ENCODE data around the gene INPP5B. TPM values are rescaled to one million over a fixed set of nuclear protein-coding genes. Genes with fewer than 3 reads are reported as not detected.

Gene INPP5B
- total RNA-seq, 5 donors from 2014 or later (not counting 1 experiment from before 2014, with no cell fraction given) = 27.9 to 35.8 (median 30.9) TPM

DNA sequence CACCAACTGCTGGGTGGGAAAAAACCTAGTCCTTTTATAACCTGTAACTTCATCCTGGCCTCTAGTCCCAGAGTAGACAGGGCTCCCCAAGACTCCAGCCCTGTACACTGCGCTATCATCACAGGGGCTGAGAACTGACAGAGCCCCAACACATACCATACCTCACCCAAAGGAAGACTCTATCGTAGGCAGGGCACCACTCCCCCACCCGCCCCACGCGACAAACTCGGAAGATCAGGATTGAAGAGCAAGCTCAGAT lies 15.8 kb downstream of the INPP5B start:
- peak in 3 of 35 experiments; percentile 11 to 32 (median 12) for DNase-seq
- H3K36me3 Mint-ChIP-seq = peaks cover 3% of the 10 kb centered on the region
- ChIA-PET POLR2A (interaction anchor here (0.5 to 1.1 kb wide), 4 partner anchors 81 to 1808 kb away, joined by 3 to 9 read pairs (median 3); partner anchors contain the start of gene PPIE (in 1 of the 2)), CTCF (interaction anchor here in 1 of 2 donors (0.9 kb wide), 1 partner anchor 71 kb away, joined by 6 read pairs; no protein-coding TSS in a partner anchor)
- H3K27me3 Mint-ChIP-seq = no peaks in the 10 kb centered on the region
- peak; percentile 5 to 14 (median 7) for ATAC-seq (replicated peaks in 1 of 4)
- peaks cover 9 to 40% of the 10 kb centered on the region in 2 experiments for H3K4me1 ChIP-seq (ENCODE audit: control insufficient read depth in 1 of 2, extremely low read depth in 1 of 2, insufficient read depth in 2 of 2, low read length in 2 of 2)
- peak overlapping the region; percentile 56 to 87 for H3K27ac Mint-ChIP-seq
- WGBS (ENCODE audit: insufficient coverage) = 5% methylated on average over 6 of the region's 6 CpGs
- peaks cover 47 to 50% (median 50%) of the 10 kb centered on the region in 3 donors for H3K4me1 Mint-ChIP-seq
- H3K4me3 ChIP-seq (ENCODE audit: control insufficient read depth in 1 of 2, extremely low read depth in 1 of 2, low read length in 1 of 2) = peak overlapping the region; percentile 83 to 88
- H3K36me3 ChIP-seq (ENCODE audit: control insufficient read depth in 2 of 2, extremely low read depth in 1 of 2, insufficient read depth in 1 of 2, low read length in 1 of 2) = no peaks in the 10 kb centered on the region
- H3K9me3 Mint-ChIP-seq = no peaks in the 10 kb centered on the region
- H3K27ac ChIP-seq (ENCODE audit: low read length) = peak overlapping the region; percentile 47
- peak overlapping the region; percentile 93 to 97 (median 95) for H3K4me3 Mint-ChIP-seq
- no peaks in the 10 kb centered on the region for H3K27me3 ChIP-seq (replicated peaks in 1 of 2; ENCODE audit: control insufficient read depth in 2 of 2, extremely low read depth in 1 of 2, insufficient read depth in 2 of 2, low read length in 1 of 2)
- H3K9me3 ChIP-seq = no peaks in the 10 kb centered on the region

DNA sequence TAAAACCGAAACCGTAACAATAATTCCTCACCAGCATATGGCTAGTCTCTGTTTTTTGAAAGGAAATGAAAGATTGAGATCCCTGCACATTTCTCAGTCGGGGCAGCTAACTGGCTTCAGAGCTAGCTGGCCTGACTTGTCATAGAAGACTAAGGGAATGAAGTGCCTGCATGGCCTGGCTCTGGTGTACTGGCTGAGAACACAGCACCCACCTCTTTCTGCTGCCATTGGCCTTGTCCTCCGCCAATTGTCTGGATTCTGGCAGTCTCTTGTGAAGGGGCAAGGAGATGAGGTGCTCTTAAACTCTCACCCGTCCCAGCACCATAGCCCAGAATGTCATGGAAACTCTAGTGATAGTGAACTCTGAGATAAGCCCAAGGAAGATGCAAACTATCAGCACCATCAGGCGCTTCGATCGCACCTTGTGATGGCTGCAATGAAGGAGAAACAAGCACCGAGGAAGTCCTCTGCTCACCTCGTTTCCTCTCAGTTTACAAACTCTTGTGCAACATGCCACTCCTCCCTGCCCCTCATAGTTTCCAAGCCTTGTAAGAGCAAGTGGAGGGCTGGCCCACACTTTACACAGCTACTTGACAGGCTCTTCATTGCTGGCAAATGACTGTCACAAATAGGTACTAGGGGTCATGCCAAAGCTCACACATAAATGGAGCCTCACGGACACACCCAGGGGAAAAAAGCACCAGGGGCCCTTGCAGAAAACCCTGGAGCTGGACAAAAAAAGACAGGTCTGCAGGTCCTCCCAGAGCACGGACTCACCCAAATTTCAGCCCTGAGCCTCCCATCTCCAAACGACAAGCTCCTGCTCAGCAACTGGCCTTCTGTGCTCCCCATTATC lies 16.4 kb downstream of the INPP5B start:
- H3K4me1 ChIP-seq (ENCODE audit: control insufficient read depth in 1 of 2, extremely low read depth in 1 of 2, insufficient read depth in 2 of 2, low read length in 2 of 2) = peaks cover 14 to 42% of the 10 kb centered on the region in 2 experiments

DNA sequence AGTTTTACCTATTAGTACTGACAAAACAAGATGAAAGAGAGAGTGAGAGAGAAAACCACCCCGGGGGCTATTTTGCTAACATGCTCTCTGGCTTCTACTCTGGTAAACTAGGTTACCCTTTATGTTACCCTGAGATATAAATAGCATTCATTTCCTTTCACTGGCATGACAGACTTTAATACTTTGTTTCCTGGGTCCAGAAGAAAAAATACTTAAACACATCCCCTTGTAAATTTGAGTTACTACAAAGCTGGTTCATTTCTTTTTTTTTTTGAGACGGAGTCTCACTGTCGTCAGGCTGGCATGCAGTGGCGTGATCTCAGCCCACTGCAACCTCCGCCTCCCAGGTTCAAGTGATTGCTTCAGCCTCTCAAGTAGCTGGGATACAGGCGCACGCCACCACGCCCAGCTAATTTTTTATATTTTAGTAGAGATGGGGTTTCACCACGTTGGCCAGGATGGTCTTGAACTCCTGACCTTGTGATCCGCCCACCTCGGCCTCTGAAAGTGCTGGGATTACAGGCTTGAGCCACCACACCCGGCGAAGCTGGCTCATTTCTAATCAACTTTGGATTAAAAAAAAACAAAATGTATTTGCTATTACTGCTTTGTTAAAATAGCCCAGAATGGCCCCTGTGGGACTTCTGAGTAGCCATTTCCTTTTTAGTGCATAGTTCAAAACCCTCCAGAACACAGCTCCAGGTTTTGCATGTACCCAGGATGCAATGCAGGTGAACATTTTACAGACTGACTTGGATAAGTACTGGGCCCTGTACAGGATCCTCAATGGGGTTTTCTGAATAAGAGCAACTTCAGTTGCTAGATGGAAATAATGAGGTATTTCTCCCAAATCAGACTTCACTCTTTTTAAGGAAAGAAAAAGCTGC lies 20.6 kb downstream of the INPP5B start:
- Mint-ChIP-seq H3K9me3 (no peaks in the 10 kb centered on the region), H3K27me3 (no peaks in the 10 kb centered on the region), H3K36me3 (peaks cover 3% of the 10 kb centered on the region), H3K27ac (peak overlapping the region; percentile 84 to 93), H3K4me3 (peak overlapping the region in 2 of 3 donors; percentile 37 to 55), H3K4me1 (peaks cover 55 to 63% (median 62%) of the 10 kb centered on the region in 3 donors)
- CTCF ChIA-PET = no interaction called here
- no peaks in the 10 kb centered on the region for H3K9me3 ChIP-seq
- POLR2A ChIA-PET = no interaction called here
- peak; percentile 29 to 57 (median 44) for ATAC-seq (replicated peaks in 1 of 4)
- WGBS (ENCODE audit: insufficient coverage) = no CpG with 5 or more reads among the region's 13 CpGs
- H3K27ac ChIP-seq (ENCODE audit: low read length) = peak overlapping the region; percentile 54
- peaks cover 23 to 43% of the 10 kb centered on the region in 2 experiments for H3K4me1 ChIP-seq (ENCODE audit: control insufficient read depth in 1 of 2, extremely low read depth in 1 of 2, insufficient read depth in 2 of 2, low read length in 2 of 2)
- peak in 2 of 35 experiments; percentile 11 to 17 for DNase-seq
- no peak overlapping the region for H3K4me3 ChIP-seq (ENCODE audit: control insufficient read depth in 1 of 2, extremely low read depth in 1 of 2, low read length in 1 of 2)
- H3K27me3 ChIP-seq (replicated peaks in 1 of 2; ENCODE audit: control insufficient read depth in 2 of 2, extremely low read depth in 1 of 2, insufficient read depth in 2 of 2, low read length in 1 of 2) = no peaks in the 10 kb centered on the region
- H3K36me3 ChIP-seq (ENCODE audit: control insufficient read depth in 2 of 2, extremely low read depth in 1 of 2, insufficient read depth in 1 of 2, low read length in 1 of 2) = peaks cover 0 to 4% of the 10 kb centered on the region in 2 donors

More for the DNA sequence above, 16.4 kb downstream of the INPP5B start:
- H3K27me3 Mint-ChIP-seq = no peaks in the 10 kb centered on the region
- Histone ChIP-seq H3K27me3 (replicated peaks in 1 of 2; ENCODE audit: control insufficient read depth in 2 of 2, extremely low read depth in 1 of 2, insufficient read depth in 2 of 2, low read length in 1 of 2) (no peaks in the 10 kb centered on the region), H3K9me3 (no peaks in the 10 kb centered on the region), H3K27ac (ENCODE audit: low read length) (peak overlapping the region; percentile 47), H3K4me3 (ENCODE audit: control insufficient read depth in 1 of 2, extremely low read depth in 1 of 2, low read length in 1 of 2) (peak overlapping the region; percentile 83 to 88), H3K36me3 (ENCODE audit: control insufficient read depth in 2 of 2, extremely low read depth in 1 of 2, insufficient read depth in 1 of 2, low read length in 1 of 2) (no peaks in the 10 kb centered on the region)
- peak in 18 of 35 experiments; percentile 5 to 35 (median 17) for DNase-seq
- no peak for ATAC-seq (replicated peaks in 1 of 4)
- peaks cover 52 to 56% (median 56%) of the 10 kb centered on the region in 3 donors for H3K4me1 Mint-ChIP-seq
- peaks cover 2% of the 10 kb centered on the region for H3K36me3 Mint-ChIP-seq
- POLR2A ChIA-PET = interaction anchor here in 1 of 2 donors (0.5 to 1.1 kb wide), 2 partner anchors 81 to 333 kb away, joined by 3 read pairs; no protein-coding TSS in a partner anchor
- 16% methylated on average over 8 of the region's 13 CpGs for WGBS (ENCODE audit: insufficient coverage)
- CTCF ChIA-PET = interaction anchor here in 1 of 2 donors (0.9 kb wide), 1 partner anchor 70 kb away, joined by 6 read pairs; no protein-coding TSS in a partner anchor
- peak overlapping the region; percentile 93 to 97 (median 95) for H3K4me3 Mint-ChIP-seq
- H3K27ac Mint-ChIP-seq = peak overlapping the region; percentile 56 to 87
- H3K9me3 Mint-ChIP-seq = no peaks in the 10 kb centered on the region

DNA sequence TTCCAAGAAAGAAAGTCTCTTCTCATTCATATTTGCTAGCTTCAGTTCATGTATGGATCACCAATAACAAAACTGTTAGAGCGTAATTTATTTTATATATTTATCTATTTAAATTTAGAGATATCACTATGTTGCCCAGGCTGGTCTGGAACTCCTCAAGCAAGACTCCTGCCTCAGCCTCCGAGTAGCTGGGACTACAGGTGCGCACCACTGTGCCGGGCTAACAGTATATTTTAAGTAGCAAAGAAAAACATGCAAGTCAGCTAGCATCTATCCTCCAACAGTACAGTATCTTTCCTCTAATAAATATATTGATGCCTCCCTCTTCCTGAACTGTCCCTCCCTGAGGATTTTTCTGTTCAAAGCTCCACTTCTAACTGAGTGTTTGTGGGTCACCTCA lies 21.5 kb downstream of the INPP5B start:
- Mint-ChIP-seq H3K27ac (peak overlapping the region; percentile 84 to 93), H3K27me3 (no peaks in the 10 kb centered on the region), H3K9me3 (no peaks in the 10 kb centered on the region), H3K36me3 (peaks cover 3% of the 10 kb centered on the region), H3K4me1 (peaks cover 45 to 56% (median 55%) of the 10 kb centered on the region in 3 donors), H3K4me3 (peak overlapping the region in 2 of 3 donors; percentile 37 to 55)
- no CpG with 5 or more reads among the region's 4 CpGs for WGBS (ENCODE audit: insufficient coverage)
- Histone ChIP-seq H3K27ac (ENCODE audit: low read length) (peak overlapping the region; percentile 54), H3K9me3 (no peaks in the 10 kb centered on the region), H3K27me3 (replicated peaks in 1 of 2; ENCODE audit: control insufficient read depth in 2 of 2, extremely low read depth in 1 of 2, insufficient read depth in 2 of 2, low read length in 1 of 2) (no peaks in the 10 kb centered on the region), H3K4me1 (ENCODE audit: control insufficient read depth in 1 of 2, extremely low read depth in 1 of 2, insufficient read depth in 2 of 2, low read length in 2 of 2) (peaks cover 18 to 34% of the 10 kb centered on the region in 2 experiments), H3K36me3 (ENCODE audit: control insufficient read depth in 2 of 2, extremely low read depth in 1 of 2, insufficient read depth in 1 of 2, low read length in 1 of 2) (peaks cover 0 to 4% of the 10 kb centered on the region in 2 donors), H3K4me3 (ENCODE audit: control insufficient read depth in 1 of 2, extremely low read depth in 1 of 2, low read length in 1 of 2) (no peak overlapping the region)
- ATAC-seq (replicated peaks in 1 of 4) (no peak), DNase-seq (no peak)
- ChIA-PET POLR2A (no interaction called here), CTCF (no interaction called here)

DNA sequence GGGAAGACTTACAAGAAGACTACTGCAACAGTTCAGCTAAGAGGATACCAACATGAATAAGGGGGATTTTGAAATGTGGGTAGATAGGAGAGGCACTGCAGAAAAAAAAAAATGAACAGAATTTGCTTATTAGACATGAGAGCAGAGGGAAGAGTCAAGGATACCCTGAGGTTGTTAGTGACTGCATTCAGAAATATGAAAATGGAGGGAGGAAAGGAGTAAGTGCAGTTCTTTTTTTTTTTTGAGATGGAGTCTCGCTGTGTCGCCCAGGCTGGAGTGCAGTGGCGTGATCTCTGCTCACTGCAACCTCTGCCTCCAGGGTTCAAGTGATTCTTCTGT lies 23.3 kb downstream of the INPP5B start:
- Histone ChIP-seq H3K4me1 (ENCODE audit: control insufficient read depth in 1 of 2, extremely low read depth in 1 of 2, insufficient read depth in 2 of 2, low read length in 2 of 2) (peaks cover 17 to 22% of the 10 kb centered on the region in 2 experiments), H3K27me3 (replicated peaks in 1 of 2; ENCODE audit: control insufficient read depth in 2 of 2, extremely low read depth in 1 of 2, insufficient read depth in 2 of 2, low read length in 1 of 2) (no peaks in the 10 kb centered on the region), H3K4me3 (ENCODE audit: control insufficient read depth in 1 of 2, extremely low read depth in 1 of 2, low read length in 1 of 2) (no peak overlapping the region), H3K36me3 (ENCODE audit: control insufficient read depth in 2 of 2, extremely low read depth in 1 of 2, insufficient read depth in 1 of 2, low read length in 1 of 2) (peaks cover 0 to 4% of the 10 kb centered on the region in 2 donors), H3K9me3 (no peaks in the 10 kb centered on the region), H3K27ac (ENCODE audit: low read length) (no peak overlapping the region)
- Mint-ChIP-seq H3K4me1 (peaks cover 50 to 57% (median 54%) of the 10 kb centered on the region in 3 donors), H3K27ac (peak overlapping the region; percentile 84), H3K9me3 (no peaks in the 10 kb centered on the region), H3K36me3 (peaks cover 3% of the 10 kb centered on the region), H3K4me3 (no peak overlapping the region), H3K27me3 (no peaks in the 10 kb centered on the region)
- DNase-seq (no peak), ATAC-seq (replicated peaks in 1 of 4) (no peak)
- WGBS (ENCODE audit: insufficient coverage) = 100% methylated on average over 2 of the region's 3 CpGs
- ChIA-PET CTCF (no interaction called here), POLR2A (interaction anchor here in 1 of 2 donors (0.7 kb wide), 1 partner anchor 21 kb away, joined by 4 read pairs; no protein-coding TSS in a partner anchor)
